PC-9 (cell line): ENCODE data around the gene CD9. TPM values are rescaled to one million over a fixed set of nuclear protein-coding genes. Genes with fewer than 3 reads are reported as not detected.

ENCODE experiments used
- BruUV-seq: library from RNA; stranded (reverse); fragments of 400-500 nt; replicated peaks from 2 replicates; lab custom pipeline; 2021; lab: Mats Ljungman, UMichigan
- CTCF ChIA-PET: fragments of 300-600 bp; sonication (Branson Sonifier 250); formaldehyde crosslinking; loops from one replicate; lab custom pipeline; 2022; ENCODE audit warnings: antibody characterized with exemption; lab: Charles Lee
- POLR2A ChIA-PET: fragments of 300-600 bp; sonication (Branson Sonifier 250); formaldehyde crosslinking; loops from one replicate; lab custom pipeline; 2022; ENCODE audit warnings: antibody characterized with exemption; ENCODE audit not compliant: unreplicated experiment; lab: Charles Lee
- DNase-seq, 2 experiments: peaks; one replicate each; pipeline versions ENCODE4 v3.0.0 to v3.0.0-alpha.2; 2015 to 2022; ENCODE audit warnings: mixed read lengths in 1 of 2
- H2AFZ ChIP-seq: fragments of 200-600 bp; sonication (generic); 2 replicates; pipeline ENCODE4 v1.8.1; 2017; ENCODE audit warnings: antibody characterized with exemption
- H3F3A ChIP-seq: fragments of 200-600 bp; sonication (generic); 2 replicates; pipeline ENCODE4 v1.8.1; 2017; ENCODE audit warnings: antibody characterized with exemption, mild to moderate bottlenecking, low read depth; ENCODE audit not compliant: insufficient read depth
- H3K27ac ChIP-seq: fragments of 200-600 bp; sonication (generic); 2 replicates; pipeline ENCODE4 v1.6.1; 2016; ENCODE audit warnings: mixed run types
- H3K27me3 ChIP-seq: fragments of 200-600 bp; sonication (generic); 2 replicates; pipeline ENCODE4 v1.6.1; 2016; ENCODE audit warnings: low read depth, mixed run types; ENCODE audit not compliant: insufficient read depth
- H3K36me3 ChIP-seq: fragments of 200-600 bp; sonication (generic); 2 replicates; pipeline ENCODE4 v1.6.1; 2016; ENCODE audit warnings: low read depth, mixed run types
- H3K4me1 ChIP-seq: fragments of 200-600 bp; sonication (generic); replicated peaks from 2 replicates; pipeline ENCODE4 v1.6.1; 2016; ENCODE audit warnings: mixed run types; ENCODE audit not compliant: insufficient read depth
- H3K4me2 ChIP-seq: fragments of 200-600 bp; sonication (generic); 2 replicates; pipeline ENCODE4 v1.6.1; 2017; ENCODE audit warnings: mixed run types
- H3K4me3 ChIP-seq: fragments of 200-600 bp; sonication (generic); 2 replicates; pipeline ENCODE4 v1.6.1; 2016; ENCODE audit warnings: mixed run types
- H3K79me2 ChIP-seq: fragments of 200-600 bp; sonication (generic); 2 replicates; pipeline ENCODE4 v1.6.1; 2017; ENCODE audit warnings: low read depth, mixed run types
- H3K9me2 ChIP-seq: fragments of 200-600 bp; sonication (generic); 2 replicates; pipeline ENCODE4 v1.8.1; 2017; ENCODE audit warnings: mild to moderate bottlenecking; ENCODE audit not compliant: insufficient read depth
- H3K9me3 ChIP-seq: fragments of 200-600 bp; sonication (generic); 2 replicates; pipeline ENCODE4 v1.8.1; 2016; ENCODE audit warnings: low read depth; ENCODE audit not compliant: insufficient read depth
- H4K20me1 ChIP-seq: fragments of 200-600 bp; sonication (generic); 2 replicates; pipeline ENCODE4 v1.8.1; 2017; ENCODE audit not compliant: insufficient read depth
- CTCF ChIP-seq: fragments of 200-600 bp; sonication (generic); conservative IDR thresholded peaks from 2 replicates; pipeline ENCODE4 v1.6.1; 2017; ENCODE audit warnings: mixed run types, antibody characterized with exemption, mild to moderate bottlenecking, moderate library complexity
- EZH2 ChIP-seq: fragments of 200-600 bp; sonication (generic); IDR thresholded peaks from 2 replicates; pipeline ENCODE4 v1.8.0; 2017; ENCODE audit warnings: antibody characterized with exemption, low read depth
- intact Hi-C: fragments of 100-400 bp; cut with micrococcal nuclease; formaldehyde crosslinking; loops from one replicate; pipeline ENCODE4 v1.10.0; 2022; ENCODE audit not compliant: unreplicated experiment
- total RNA-seq: library from RNA; stranded (reverse); gene quantifications from 2 replicates; pipeline ENCODE4 v1.2.3, GENCODE V29; 2021

Gene CD9
- total RNA-seq, 1 experiment from 2014 or later = 374 TPM

- peaks cover 21% of the 10 kb centered on the region for H3K4me1 ChIP-seq
- H3K36me3 ChIP-seq = no peaks in the 10 kb centered on the region
- ChIA-PET POLR2A (no interaction called here), CTCF (interaction anchor here (0.7 kb wide), 1 partner anchor 49 kb away, joined by 5 read pairs; no protein-coding TSS in a partner anchor)
- BruUV-seq = no TSS peak
- H3K27ac ChIP-seq = no peak overlapping the region
- TF ChIP-seq EZH2 (no peak), CTCF (no peak)
- no peaks in the 10 kb centered on the region for H4K20me1 ChIP-seq
- H3K4me3 ChIP-seq = no peak overlapping the region
- no peaks in the 10 kb centered on the region for H3K9me2 ChIP-seq
- intact Hi-C loops = no loop called here
- peaks cover 5% of the 10 kb centered on the region; the same call in 1 of the 2 replicates for H3K9me3 ChIP-seq
- H3F3A ChIP-seq = peaks cover 12% of the 10 kb centered on the region; the same call in 1 of the 2 replicates
- no peaks in the 10 kb centered on the region for H3K27me3 ChIP-seq
- H3K4me2 ChIP-seq = no peak overlapping the region
- no peak for DNase-seq
- no peaks in the 10 kb centered on the region for H3K79me2 ChIP-seq
- H2AFZ ChIP-seq = no peak overlapping the region
Observed at GRCh38 chr12:6262623-6263022, 62.4 kb downstream of the CD9 start.

GRCh38 chr12:6263931-6264330 lies 63.7 kb downstream of the CD9 start:
- H3K27me3 ChIP-seq = no peaks in the 10 kb centered on the region
- no peak overlapping the region for H3K27ac ChIP-seq
- H3F3A ChIP-seq = peaks cover 12% of the 10 kb centered on the region; the same call in 1 of the 2 replicates
- no peaks in the 10 kb centered on the region for H3K9me3 ChIP-seq
- H3K4me3 ChIP-seq = no peak overlapping the region
- H3K36me3 ChIP-seq = no peaks in the 10 kb centered on the region
- CTCF ChIA-PET = no interaction called here
- no peaks in the 10 kb centered on the region for H3K9me2 ChIP-seq
- H4K20me1 ChIP-seq = no peaks in the 10 kb centered on the region
- TF ChIP-seq EZH2 = no peak
- no peak for TF ChIP-seq CTCF
- 0 out of 2 replicates have a peak overlapping the region, but pooled peaks have one; percentile 3 for H3K4me2 ChIP-seq
- no peaks in the 10 kb centered on the region for H3K79me2 ChIP-seq
- POLR2A ChIA-PET = interaction anchor here (0.7 kb wide), 2 partner anchors 8 to 261 kb away, joined by 3 to 4 read pairs; no protein-coding TSS in a partner anchor
- no peak overlapping the region for H2AFZ ChIP-seq
- H3K4me1 ChIP-seq = peaks cover 21% of the 10 kb centered on the region
- intact Hi-C loops = no loop called here
- BruUV-seq = no TSS peak
- DNase-seq = no peak

- Histone ChIP-seq H2AFZ (no peak overlapping the region), H3K27me3 (no peaks in the 10 kb centered on the region), H3K36me3 (no peaks in the 10 kb centered on the region), H4K20me1 (no peaks in the 10 kb centered on the region), H3K79me2 (no peaks in the 10 kb centered on the region), H3K27ac (no peak overlapping the region), H3K4me3 (no peak overlapping the region), H3K9me2 (no peaks in the 10 kb centered on the region), H3F3A (peaks cover 12% of the 10 kb centered on the region; the same call in 1 of the 2 replicates), H3K9me3 (no peaks in the 10 kb centered on the region), H3K4me2 (0 out of 2 replicates have a peak overlapping the region, but pooled peaks have one; percentile 3), H3K4me1 (peaks cover 21% of the 10 kb centered on the region)
- ChIA-PET POLR2A (interaction anchor here (0.6 to 0.7 kb wide), 3 partner anchors 8 to 517 kb away, joined by 3 to 4 read pairs (median 3); no protein-coding TSS in a partner anchor), CTCF (no interaction called here)
- intact Hi-C loops = no loop called here
- no peak for DNase-seq
- no TSS peak for BruUV-seq
- TF ChIP-seq EZH2 (no peak), CTCF (no peak)
Observed at GRCh38 chr12:6264402-6265037, 64.3 kb downstream of the CD9 start.
